HEK293 (cell line): ENCODE data around the gene HIPK1.

Experiments
- HOXD13 ChIP-seq: sonication (generic); formaldehyde crosslinking; IDR thresholded peaks from 2 replicates; pipeline ENCODE4 v1.8.0; 2022; ENCODE audit warnings: missing genetic modification reagents, borderline replicate concordance
- IKZF3 ChIP-seq: fragments of 450-650 bp; IDR thresholded peaks from 2 replicates; pipeline ENCODE4 v1.5.0; 2018; ENCODE audit warnings: missing biosample characterization, mild to moderate bottlenecking, missing genetic modification characterization, moderate library complexity
- MZF1 ChIP-seq: fragments of 450-650 bp; formaldehyde crosslinking; IDR thresholded peaks from 2 replicates; pipeline ENCODE4 v1.5.1; 2017; ENCODE audit warnings: missing biosample characterization, missing genetic modification characterization, borderline replicate concordance
- OSR2 ChIP-seq: fragments of 450-650 bp; formaldehyde crosslinking; IDR thresholded peaks from 2 replicates; pipeline ENCODE4 v1.5.1; 2016; ENCODE audit warnings: missing biosample characterization, missing genetic modification characterization
- YY1 ChIP-seq: fragments of 450-650 bp; formaldehyde crosslinking; IDR thresholded peaks from 2 replicates; pipeline ENCODE4 v1.5.1; 2018; ENCODE audit warnings: missing biosample characterization, missing genetic modification characterization
- ZFP69B ChIP-seq: fragments of 450-650 bp; formaldehyde crosslinking; IDR thresholded peaks from 2 replicates; pipeline ENCODE4 v1.5.1; 2016; ENCODE audit warnings: missing biosample characterization, missing genetic modification characterization
- ZNF10 ChIP-seq: fragments of 450-650 bp; formaldehyde crosslinking; IDR thresholded peaks from 2 replicates; pipeline ENCODE4 v1.5.1; 2017; ENCODE audit warnings: missing biosample characterization, missing genetic modification characterization
- ZNF132 ChIP-seq: fragments of 450-650 bp; formaldehyde crosslinking; IDR thresholded peaks from 2 replicates; pipeline ENCODE4 v1.5.1; 2017; ENCODE audit warnings: missing biosample characterization, missing genetic modification characterization, borderline replicate concordance
- ZNF155 ChIP-seq: fragments of 450-650 bp; formaldehyde crosslinking; IDR thresholded peaks from 2 replicates; pipeline ENCODE4 v1.5.1; 2016; ENCODE audit warnings: missing biosample characterization, missing genetic modification characterization
- ZNF302 ChIP-seq: fragments of 450-650 bp; formaldehyde crosslinking; IDR thresholded peaks from 2 replicates; pipeline ENCODE4 v1.5.1; 2016; ENCODE audit warnings: missing biosample characterization, missing genetic modification characterization, low read depth
- ZNF366 ChIP-seq: fragments of 450-650 bp; formaldehyde crosslinking; conservative IDR thresholded peaks from 2 replicates; pipeline ENCODE4 v1.5.1; 2016; ENCODE audit warnings: missing biosample characterization, missing genetic modification characterization
- ZNF404 ChIP-seq: fragments of 450-650 bp; formaldehyde crosslinking; IDR thresholded peaks from 2 replicates; pipeline ENCODE4 v1.5.1; 2017; ENCODE audit warnings: missing biosample characterization, missing genetic modification characterization
- ZNF426 ChIP-seq: fragments of 450-650 bp; formaldehyde crosslinking; IDR thresholded peaks from 2 replicates; pipeline ENCODE4 v1.5.1; 2017; ENCODE audit warnings: missing biosample characterization, missing genetic modification characterization, mild to moderate bottlenecking, inconsistent platforms, moderate library complexity
- ZNF561 ChIP-seq: fragments of 450-650 bp; IDR thresholded peaks from 2 replicates; pipeline ENCODE4 v1.5.1; 2018; ENCODE audit warnings: missing biosample characterization, missing genetic modification characterization, borderline replicate concordance
- ZNF658 ChIP-seq: fragments of 450-650 bp; formaldehyde crosslinking; IDR thresholded peaks from 2 replicates; pipeline ENCODE4; 2016; ENCODE audit warnings: missing biosample characterization, missing genetic modification characterization
- ZNF830 ChIP-seq: fragments of 450-650 bp; IDR thresholded peaks from 2 replicates; pipeline ENCODE4 v1.5.0; 2018; ENCODE audit warnings: missing biosample characterization, missing genetic modification characterization, low read depth, mild to moderate bottlenecking, moderate library complexity
- ZNF843 ChIP-seq: fragments of 450-650 bp; formaldehyde crosslinking; IDR thresholded peaks from 2 replicates; pipeline ENCODE4 v1.5.1; 2016; ENCODE audit warnings: missing biosample characterization, missing genetic modification characterization
- TF ChIP-seq, protein P1 (sequence below): fragments of 450-650 bp; formaldehyde crosslinking; IDR thresholded peaks from 2 replicates; pipeline ENCODE4 v1.5.1; 2016; ENCODE audit warnings: missing biosample characterization, missing genetic modification characterization
- TF ChIP-seq, protein P2 (sequence below): fragments of 450-650 bp; formaldehyde crosslinking; IDR thresholded peaks from 2 replicates; pipeline ENCODE4 v1.5.1; 2016; ENCODE audit warnings: missing biosample characterization, missing genetic modification characterization
- TF ChIP-seq, protein P3 (sequence below): fragments of 450-650 bp; formaldehyde crosslinking; IDR thresholded peaks from 2 replicates; pipeline ENCODE4 v1.5.1; 2016; ENCODE audit warnings: missing biosample characterization, missing genetic modification characterization
- TF ChIP-seq, protein P4 (sequence below): IDR thresholded peaks from 2 replicates; pipeline ENCODE4 v1.6.1; 2011; ENCODE audit warnings: mild to moderate bottlenecking, low read depth, low read length, borderline replicate concordance
- TF ChIP-seq, protein P5 (sequence below): fragments of 450-650 bp; formaldehyde crosslinking; IDR thresholded peaks from 2 replicates; pipeline ENCODE4 v1.5.1; 2016; ENCODE audit warnings: missing biosample characterization, missing genetic modification characterization

Gene HIPK1

DNA sequence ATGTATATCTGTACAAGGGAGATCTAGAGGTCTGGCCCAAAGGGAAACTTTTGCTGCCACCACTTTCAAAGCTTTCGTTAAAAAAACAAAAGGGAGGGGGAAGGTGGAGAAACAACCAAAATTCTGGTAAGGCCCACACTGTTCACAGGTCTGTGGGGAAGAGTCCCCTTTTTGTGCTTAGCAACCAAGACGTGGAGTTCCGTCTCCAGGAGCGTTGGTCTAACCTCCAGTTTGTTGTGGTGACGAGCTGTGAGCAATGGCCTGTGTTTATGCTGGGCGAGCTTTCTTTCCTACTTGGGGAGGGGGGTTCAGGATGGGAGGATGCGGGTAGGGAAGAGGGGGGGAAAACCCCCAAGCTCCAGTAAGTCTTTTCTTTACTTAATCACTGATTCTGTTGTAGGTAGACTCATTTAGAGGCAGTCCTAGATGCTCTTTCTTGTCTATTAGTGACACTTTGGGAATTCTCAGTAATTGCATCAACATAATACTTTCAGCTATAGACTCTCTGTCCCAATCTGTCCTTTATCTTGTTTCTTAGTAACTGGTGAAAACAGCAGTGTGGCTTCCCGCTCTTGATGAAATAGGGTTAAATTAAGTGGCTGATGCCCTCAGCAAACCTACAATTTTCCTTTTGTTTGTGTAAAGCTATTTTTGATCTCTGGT, 1.5 kb downstream of the HIPK1 start (continued):
- no peak for TF ChIP-seq ZNF426
- TF ChIP-seq, protein P1, sequence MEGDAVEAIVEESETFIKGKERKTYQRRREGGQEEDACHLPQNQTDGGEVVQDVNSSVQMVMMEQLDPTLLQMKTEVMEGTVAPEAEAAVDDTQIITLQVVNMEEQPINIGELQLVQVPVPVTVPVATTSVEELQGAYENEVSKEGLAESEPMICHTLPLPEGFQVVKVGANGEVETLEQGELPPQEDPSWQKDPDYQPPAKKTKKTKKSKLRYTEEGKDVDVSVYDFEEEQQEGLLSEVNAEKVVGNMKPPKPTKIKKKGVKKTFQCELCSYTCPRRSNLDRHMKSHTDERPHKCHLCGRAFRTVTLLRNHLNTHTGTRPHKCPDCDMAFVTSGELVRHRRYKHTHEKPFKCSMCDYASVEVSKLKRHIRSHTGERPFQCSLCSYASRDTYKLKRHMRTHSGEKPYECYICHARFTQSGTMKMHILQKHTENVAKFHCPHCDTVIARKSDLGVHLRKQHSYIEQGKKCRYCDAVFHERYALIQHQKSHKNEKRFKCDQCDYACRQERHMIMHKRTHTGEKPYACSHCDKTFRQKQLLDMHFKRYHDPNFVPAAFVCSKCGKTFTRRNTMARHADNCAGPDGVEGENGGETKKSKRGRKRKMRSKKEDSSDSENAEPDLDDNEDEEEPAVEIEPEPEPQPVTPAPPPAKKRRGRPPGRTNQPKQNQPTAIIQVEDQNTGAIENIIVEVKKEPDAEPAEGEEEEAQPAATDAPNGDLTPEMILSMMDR: no peak
- no peak for TF ChIP-seq ZNF302 (tag by site-specific recombination)
- TF ChIP-seq, protein P2, sequence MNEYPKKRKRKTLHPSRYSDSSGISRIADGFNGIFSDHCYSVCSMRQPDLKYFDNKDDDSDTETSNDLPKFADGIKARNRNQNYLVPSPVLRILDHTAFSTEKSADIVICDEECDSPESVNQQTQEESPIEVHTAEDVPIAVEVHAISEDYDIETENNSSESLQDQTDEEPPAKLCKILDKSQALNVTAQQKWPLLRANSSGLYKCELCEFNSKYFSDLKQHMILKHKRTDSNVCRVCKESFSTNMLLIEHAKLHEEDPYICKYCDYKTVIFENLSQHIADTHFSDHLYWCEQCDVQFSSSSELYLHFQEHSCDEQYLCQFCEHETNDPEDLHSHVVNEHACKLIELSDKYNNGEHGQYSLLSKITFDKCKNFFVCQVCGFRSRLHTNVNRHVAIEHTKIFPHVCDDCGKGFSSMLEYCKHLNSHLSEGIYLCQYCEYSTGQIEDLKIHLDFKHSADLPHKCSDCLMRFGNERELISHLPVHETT (tag by site-specific recombination): no peak
- TF ChIP-seq, protein P3, sequence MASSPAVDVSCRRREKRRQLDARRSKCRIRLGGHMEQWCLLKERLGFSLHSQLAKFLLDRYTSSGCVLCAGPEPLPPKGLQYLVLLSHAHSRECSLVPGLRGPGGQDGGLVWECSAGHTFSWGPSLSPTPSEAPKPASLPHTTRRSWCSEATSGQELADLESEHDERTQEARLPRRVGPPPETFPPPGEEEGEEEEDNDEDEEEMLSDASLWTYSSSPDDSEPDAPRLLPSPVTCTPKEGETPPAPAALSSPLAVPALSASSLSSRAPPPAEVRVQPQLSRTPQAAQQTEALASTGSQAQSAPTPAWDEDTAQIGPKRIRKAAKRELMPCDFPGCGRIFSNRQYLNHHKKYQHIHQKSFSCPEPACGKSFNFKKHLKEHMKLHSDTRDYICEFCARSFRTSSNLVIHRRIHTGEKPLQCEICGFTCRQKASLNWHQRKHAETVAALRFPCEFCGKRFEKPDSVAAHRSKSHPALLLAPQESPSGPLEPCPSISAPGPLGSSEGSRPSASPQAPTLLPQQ (tag by site-specific recombination): peak; percentile 66; the same call in 1 of the 2 replicates
- TF ChIP-seq ZNF658 (tag by site-specific recombination): no peak
- no peak for TF ChIP-seq ZNF10 (tag by site-specific recombination)
- no peak for TF ChIP-seq ZNF561 (tag by site-specific recombination)
- no peak for TF ChIP-seq ZNF155 (tag by site-specific recombination)
- TF ChIP-seq HOXD13: no peak
- peak; percentile 67; the same call in 1 of the 2 replicates for TF ChIP-seq MZF1 (tag by site-specific recombination)
- 0 out of 2 replicates have a peak, but pooled peaks have one; percentile 33 for TF ChIP-seq ZNF366 (tag by site-specific recombination)
- TF ChIP-seq, protein P4, sequence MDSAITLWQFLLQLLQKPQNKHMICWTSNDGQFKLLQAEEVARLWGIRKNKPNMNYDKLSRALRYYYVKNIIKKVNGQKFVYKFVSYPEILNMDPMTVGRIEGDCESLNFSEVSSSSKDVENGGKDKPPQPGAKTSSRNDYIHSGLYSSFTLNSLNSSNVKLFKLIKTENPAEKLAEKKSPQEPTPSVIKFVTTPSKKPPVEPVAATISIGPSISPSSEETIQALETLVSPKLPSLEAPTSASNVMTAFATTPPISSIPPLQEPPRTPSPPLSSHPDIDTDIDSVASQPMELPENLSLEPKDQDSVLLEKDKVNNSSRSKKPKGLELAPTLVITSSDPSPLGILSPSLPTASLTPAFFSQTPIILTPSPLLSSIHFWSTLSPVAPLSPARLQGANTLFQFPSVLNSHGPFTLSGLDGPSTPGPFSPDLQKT: no peak
- TF ChIP-seq, protein P5, sequence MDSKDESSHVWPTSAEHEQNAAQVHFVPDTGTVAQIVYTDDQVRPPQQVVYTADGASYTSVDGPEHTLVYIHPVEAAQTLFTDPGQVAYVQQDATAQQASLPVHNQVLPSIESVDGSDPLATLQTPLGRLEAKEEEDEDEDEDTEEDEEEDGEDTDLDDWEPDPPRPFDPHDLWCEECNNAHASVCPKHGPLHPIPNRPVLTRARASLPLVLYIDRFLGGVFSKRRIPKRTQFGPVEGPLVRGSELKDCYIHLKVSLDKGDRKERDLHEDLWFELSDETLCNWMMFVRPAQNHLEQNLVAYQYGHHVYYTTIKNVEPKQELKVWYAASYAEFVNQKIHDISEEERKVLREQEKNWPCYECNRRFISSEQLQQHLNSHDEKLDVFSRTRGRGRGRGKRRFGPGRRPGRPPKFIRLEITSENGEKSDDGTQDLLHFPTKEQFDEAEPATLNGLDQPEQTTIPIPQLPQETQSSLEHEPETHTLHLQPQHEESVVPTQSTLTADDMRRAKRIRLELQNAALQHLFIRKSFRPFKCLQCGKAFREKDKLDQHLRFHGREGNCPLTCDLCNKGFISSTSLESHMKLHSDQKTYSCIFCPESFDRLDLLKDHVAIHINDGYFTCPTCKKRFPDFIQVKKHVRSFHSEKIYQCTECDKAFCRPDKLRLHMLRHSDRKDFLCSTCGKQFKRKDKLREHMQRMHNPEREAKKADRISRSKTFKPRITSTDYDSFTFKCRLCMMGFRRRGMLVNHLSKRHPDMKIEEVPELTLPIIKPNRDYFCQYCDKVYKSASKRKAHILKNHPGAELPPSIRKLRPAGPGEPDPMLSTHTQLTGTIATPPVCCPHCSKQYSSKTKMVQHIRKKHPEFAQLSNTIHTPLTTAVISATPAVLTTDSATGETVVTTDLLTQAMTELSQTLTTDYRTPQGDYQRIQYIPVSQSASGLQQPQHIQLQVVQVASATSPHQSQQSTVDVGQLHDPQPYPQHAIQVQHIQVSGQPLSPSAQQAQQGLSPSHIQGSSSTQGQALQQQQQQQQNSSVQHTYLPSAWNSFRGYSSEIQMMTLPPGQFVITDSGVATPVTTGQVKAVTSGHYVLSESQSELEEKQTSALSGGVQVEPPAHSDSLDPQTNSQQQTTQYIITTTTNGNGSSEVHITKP (tag by site-specific recombination): peak; percentile 98
- TF ChIP-seq IKZF3: no peak
- no peak for TF ChIP-seq ZNF830 (tag by site-specific recombination)
- no peak for TF ChIP-seq ZNF843 (tag by site-specific recombination)
- no peak for TF ChIP-seq YY1 (tag by site-specific recombination)
- TF ChIP-seq ZNF404: no peak
- TF ChIP-seq ZNF132 (tag by site-specific recombination): no peak
- 0 out of 2 replicates have a peak, but pooled peaks have one; percentile 48 for TF ChIP-seq ZFP69B (tag by site-specific recombination)
- no peak for TF ChIP-seq OSR2 (tag by site-specific recombination)
- TF ChIP-seq, all 188 proteins: peak for 11
